Hair follicular keratinocyte (primary cell): ENCODE data around the gene CLEC20A. TPM values are rescaled to one million over a fixed set of nuclear protein-coding genes. Genes with fewer than 3 reads are reported as not detected.

Experiments used
- total RNA-seq: library from RNA; depleted of rRNA; stranded (reverse); fragments of >200 nt; gene quantifications from 2 replicates; pipeline ENCODE4 v1.2.3, GENCODE V29; 2015

The CLEC20A gene
- total RNA-seq, result not detected in 2 replicates

GRCh38 chr1:178496410-178497135 lies at the start of gene CLEC20A:
Gene CLEC20A (minus strand): TSS chr1:178496964. CDS start chr1:178496939, 25 bp downstream.

GRCh38 chr1:178512566-178513277 lies 16.0 kb upstream of the CLEC20A start, which contains the start of gene TEX35:
Gene TEX35 (plus strand): TSS chr1:178513109. CDS start chr1:178513189, 80 bp downstream.

Other genes starting within 250 kb of the CLEC20A start
- gene TEX35, start 16.1 kb upstream of the CLEC20A start, total RNA-seq, result not detected in 2 replicates
- gene RALGPS2, start 228.3 kb upstream of the CLEC20A start, total RNA-seq, result 9.0 and 13.0 TPM in 2 replicates